ENCODE data around the gene HLA-B.
"Not testable (repeated sequence)": the region's sequence is repeated elsewhere in the genome, so short reads cannot be mapped to it uniquely, and the experiment has no call there.

HLA-B gene

DNA sequence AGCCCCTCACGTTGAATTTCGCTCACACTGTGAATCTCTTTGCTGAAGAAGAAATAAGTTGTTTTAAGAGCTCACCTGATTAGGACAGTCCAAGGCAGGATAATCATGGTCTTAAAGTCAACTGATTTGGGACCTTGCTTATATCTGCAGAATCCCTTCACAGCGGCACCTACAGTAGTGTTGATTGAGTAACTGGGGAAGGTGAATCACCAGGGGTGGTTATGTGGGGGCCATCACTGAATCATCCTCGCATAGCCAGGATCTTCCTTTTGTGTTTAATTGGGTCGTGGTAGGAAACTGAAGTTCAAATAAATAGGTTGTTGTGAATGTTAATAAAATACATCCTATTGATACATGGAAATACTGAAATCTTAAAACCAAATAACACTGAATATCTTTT lies 26.2 kb upstream of the HLA-B start:
- no peak for DNase-seq (ENCODE audit: low read depth)

DNA sequence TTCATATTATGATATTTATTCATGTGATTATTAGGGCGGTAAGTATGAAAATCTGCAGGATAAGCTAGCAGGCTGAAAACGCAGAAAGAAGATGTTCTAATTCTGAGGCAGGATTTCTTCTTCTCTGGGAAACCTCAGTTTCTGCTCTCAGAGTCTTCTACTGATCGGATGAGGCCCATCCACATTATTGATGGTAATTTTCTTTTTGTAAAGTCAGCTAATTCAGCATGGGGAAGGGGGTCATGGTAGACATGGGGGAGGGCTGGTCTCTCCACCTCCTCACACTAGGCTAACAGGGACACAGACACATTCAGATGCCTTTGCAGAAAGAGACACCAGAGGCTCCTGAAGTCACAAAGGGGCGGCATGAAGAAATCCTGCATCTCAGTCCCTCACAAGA lies 24.7 kb upstream of the HLA-B start:
- no peak for DNase-seq (ENCODE audit: low read depth)

DNA sequence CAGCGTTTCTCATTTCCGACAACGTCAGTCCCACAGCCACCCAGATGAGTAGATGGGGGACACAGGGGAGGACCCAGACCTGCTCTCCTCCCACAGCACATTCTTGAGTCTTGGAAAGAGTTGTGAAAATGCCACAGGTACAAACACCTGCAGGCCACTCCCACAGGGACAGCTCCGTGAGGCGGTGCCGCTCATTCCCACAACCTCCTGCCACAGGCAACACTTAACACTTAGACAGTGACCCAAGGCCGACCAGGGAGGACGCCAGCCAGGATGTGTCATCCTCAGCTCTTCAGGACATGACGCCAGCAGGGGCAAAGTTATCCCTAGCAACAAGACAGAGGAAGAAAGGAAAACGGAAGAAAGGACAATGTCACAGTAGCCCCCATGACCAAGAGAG lies 22.9 kb upstream of the HLA-B start:
- no peak for DNase-seq (ENCODE audit: low read depth)

DNA sequence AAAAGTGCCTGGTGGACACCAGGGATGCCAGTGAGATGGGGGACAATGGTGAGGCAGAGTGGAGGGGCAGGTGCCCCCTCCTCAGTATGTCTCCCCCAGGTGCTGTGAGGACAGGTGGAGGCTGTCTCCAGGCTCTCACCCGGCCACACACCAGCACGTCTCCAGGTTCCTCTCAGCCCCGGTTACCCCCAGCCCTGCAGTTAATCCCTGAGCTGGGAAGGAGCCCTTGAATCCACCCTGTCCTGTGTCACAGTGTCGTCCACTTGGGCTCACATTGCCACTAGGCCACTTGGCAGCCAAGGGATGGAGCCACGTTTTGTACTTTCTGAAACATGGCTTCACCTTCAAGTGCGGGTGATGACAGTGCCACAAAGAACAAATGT lies 21.7 kb upstream of the HLA-B start:
- DNase-seq (ENCODE audit: low read depth) = no peak

DNA sequence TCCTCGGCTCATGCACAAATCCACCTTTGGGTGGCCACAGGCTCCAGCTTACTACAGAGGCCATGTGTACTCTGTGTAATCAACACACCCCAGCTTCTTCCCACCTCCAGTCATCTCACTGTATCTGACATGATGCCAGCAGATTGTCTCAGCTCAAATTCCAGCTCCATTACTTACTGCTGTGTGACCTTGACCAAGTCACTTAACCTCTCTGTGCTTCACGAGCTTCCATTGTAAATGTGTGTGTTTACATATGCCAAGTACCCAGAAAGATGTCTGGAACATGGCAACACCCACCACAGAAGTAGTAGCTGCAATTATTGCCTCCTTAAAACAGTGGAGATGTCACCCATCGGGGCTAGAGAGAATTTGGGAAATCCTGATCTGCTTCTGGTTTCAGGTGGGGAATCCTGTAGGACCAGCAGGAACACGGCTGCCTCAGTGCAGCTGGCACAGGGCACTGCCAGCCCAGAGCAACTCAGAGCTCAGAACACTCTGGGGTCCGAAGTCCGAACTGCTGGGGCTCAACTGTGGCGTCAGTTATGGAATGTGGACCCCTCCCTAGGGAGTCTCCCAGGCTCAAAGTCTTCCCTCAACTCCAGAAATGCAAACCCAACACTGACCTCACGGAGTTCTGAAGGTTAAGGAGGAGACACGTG lies 21.2 kb upstream of the HLA-B start:
- DNase-seq (ENCODE audit: low read depth) = no peak

DNA sequence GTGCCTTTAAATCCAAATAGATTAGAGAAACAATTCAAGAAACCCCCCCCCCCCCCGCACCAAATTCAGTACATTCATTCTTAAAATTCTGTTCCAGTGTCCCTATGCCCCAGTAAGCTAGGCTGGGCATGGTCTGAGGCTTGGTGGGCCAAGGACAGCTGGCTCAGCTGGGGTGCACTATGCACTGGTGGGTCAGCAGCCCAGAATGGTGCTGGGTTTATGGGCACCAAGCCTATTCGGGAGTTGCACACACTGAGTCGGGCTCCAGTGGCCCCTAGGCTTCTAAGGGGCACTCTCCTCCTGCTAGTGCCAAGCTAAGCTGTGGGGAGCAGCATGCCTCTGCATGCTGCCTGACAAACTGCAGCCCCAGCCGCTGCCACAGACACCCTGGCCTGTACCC lies 20.1 kb upstream of the HLA-B start:
- no peak for DNase-seq (ENCODE audit: low read depth)

DNA sequence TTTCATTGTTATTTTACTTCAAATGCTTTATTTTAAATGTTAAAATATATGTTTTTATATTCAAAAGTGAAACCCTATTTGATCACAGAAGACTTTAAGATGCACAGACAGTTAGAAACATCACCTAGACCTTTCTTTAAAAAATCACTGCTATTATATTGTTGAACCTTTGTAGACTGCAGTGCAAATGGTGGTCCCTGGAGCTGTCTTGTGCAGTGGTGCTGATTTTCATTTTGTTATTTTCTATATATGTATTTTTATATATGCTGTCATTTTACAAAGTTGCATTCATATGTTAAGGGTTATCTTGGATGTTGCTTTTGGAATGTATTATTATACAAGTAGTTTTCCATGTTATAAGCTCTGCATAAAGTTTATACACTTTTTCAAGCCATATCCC lies 18.7 kb upstream of the HLA-B start:
- DNase-seq (ENCODE audit: low read depth) = no peak

DNA sequence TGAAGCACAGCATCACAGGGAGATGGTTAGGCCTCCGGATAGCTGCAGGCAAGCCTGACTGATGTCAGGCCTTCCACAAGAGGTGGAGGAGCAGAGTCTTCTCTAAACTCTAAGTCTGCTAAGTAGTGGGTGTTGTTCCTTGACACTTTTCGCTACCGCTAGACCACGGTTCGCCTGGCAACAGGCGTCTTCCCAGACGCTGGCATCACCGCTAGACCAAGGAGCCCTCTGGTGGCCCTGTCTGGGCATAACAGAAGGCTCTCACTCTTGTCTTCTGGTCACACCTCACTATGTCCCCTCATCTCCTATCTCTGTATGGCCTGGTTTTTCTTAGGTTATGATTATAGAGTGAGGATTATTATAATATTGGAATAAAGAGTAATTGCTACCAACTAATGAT lies 17.1 kb upstream of the HLA-B start:
- not testable (repeated sequence) for DNase-seq (ENCODE audit: low read depth)

DNA sequence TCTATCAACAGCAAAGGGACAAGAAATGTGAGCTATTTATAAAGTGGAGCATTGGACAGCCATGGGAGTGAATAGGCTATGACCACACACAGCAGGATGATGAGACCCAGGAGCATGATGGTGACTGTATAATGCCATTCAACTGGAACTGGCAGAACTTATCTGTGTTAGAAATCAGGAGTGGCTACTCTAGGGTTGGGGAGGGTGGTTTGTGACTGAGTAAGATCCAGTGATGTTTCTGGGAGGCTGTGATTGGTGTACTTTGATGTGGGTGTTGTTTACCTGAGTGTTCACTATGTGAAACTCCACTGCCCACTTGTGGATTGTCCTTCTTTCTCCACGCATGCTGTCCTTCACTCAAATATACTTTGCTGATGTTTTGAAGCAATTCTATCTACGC lies 11.5 kb upstream of the HLA-B start:
- DNase-seq (ENCODE audit: low read depth) = no peak

DNA sequence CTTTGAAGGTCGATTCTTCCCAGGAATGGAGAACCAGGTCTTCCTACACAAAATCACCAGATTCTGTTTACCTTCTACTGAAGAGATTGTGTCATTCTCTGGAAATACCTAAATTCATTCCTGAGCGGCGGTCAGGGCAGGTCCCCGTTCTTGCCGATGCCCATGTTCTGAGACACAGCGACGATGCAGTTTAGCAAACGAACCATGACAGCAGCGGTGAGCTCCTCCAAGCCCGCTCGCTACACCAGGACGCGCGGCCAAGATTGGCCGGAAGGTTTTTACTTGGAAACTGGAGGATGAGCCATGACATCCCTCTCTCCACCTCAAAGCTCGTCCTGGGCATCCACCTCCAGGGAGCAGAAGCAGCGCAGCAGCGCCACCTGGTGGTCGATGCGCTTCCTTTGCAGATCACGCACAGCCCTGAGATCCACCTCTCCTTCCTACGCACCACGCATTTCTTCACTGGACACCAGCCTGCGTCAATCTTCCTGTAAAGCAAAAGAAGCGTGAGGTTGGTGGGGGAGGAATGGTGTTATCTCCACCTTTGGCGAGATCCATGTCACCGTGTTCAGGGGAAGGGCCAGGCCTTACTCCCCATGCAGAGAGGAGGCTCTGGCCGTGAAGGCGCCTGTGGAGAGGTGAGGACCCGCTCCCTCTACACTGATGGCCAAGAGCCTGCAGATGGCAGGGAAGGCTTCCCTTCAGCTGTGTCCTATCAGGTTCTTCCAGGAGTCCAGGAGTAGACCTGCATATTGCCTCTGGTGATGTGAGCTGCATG lies 9.9 kb upstream of the HLA-B start:
- DNase-seq (ENCODE audit: low read depth) = peak; percentile 47

DNA sequence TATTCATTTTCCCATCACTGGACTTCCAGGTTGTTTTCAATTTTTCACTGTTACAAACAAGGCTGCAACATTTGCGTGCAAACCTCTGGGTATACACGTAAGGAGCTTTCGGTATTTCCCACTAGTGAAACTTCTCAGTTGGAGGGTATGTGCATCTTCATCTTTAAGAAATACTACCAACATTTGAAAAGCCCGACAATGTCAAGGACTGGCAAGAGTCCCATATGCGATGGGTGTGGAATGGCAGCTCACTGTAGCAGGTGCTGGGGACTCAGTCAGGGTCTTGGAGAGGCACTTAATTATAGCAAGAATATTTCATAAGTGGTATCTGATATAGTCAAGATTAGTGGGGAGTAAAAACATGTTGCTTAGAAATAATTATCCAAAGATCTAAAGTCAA lies 8.9 kb upstream of the HLA-B start:
- no peak for DNase-seq (ENCODE audit: low read depth)

DNA sequence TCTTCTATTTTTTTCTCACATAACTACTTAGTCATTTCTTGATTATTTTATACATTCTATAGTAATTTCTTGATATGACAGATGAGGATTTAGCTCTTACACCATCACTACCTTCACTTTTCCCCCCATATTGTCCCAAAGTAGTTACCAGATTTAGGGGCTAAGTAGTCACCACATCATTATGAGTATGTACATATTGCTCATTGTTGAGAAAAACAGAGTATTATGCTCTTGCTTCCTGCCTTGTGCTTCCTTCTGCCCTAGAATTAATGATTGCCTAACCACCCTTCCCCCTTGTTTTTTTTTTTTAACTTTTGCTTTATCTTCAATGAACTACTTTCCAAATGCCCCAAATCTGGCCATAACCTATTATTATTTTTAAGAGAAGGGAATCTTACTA lies 6.8 kb upstream of the HLA-B start:
- DNase-seq (ENCODE audit: low read depth) = no peak

DNA sequence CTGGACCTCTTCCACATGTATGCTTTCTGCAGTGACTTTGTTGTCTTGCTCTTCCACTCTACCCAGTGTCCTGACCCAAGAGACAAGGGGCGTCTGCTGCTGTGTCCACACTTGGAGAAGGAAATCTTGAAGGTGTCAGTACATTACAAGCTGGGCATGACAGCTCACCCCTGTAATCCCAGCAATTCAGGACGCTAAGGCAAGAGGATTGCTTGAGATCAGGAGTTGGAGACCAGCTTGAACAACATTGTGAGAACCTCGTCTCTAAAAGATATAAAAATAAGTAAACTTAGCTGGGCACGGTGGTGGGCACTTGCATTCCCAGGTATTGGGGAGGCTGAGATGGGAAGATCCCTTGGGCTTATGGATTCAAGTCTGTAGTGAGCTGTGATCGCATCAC lies 5.8 kb upstream of the HLA-B start:
- no peak for DNase-seq (ENCODE audit: low read depth)

DNA sequence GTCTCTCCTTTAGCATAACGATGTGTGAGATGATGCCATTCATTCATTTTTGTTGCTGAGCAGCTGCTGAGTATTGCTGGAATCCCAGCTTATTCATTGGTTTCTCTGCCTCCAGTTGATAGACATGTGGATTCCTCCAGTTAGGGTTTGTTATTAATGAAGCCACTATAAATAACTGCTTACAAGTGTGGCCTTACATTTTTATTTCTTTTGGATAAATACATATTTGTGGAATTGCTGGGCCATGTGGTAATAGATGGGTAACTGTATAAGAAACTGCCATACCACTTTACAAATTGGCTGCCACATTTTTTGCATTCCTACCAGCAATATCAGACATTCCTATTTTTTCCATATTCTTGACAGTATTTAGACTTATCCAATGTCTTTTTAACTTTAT lies 2.6 kb upstream of the HLA-B start:
- no peak for DNase-seq (ENCODE audit: low read depth)

DNA sequence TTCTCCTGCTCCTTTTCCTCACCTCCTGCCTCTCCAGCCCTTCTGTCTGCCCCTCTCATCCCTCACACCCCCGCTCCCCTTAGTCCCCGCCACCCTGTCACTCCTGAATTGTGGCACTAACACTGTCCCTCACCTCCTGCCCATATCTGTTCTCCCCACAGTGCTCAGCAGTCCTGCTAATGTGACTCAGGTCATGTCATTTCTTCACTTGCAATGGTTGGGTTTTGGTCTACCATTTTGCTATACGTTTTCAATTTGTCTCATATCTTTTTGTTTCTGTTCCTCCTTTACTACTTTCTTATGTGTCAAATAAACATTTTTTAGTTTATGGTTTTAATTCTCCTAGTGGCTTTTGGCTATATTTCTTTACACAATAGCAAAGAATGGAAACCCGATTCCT lies 1.3 kb upstream of the HLA-B start:
- DNase-seq (ENCODE audit: low read depth) = no peak

DNA sequence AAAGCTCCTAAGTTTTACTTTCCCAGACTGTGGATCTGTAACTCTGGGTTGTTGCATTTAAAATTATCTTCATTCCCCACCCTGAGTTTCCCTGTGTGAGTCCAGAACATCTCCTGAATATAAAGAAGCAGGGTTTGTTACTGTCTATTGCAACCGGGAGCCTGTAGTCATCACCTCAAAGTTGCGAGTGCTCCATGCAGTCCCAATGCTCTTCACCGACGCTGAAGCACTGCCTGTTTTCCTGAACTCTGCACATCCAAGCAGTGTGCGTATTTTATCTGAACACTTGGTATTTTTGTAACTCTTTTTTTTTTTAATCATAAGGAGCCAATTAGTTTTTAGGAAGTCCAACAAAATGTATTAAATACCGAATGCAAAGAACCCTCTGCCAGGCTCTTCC lies 907 bp upstream of the HLA-B start:
- no peak for DNase-seq (ENCODE audit: low read depth)

DNA sequence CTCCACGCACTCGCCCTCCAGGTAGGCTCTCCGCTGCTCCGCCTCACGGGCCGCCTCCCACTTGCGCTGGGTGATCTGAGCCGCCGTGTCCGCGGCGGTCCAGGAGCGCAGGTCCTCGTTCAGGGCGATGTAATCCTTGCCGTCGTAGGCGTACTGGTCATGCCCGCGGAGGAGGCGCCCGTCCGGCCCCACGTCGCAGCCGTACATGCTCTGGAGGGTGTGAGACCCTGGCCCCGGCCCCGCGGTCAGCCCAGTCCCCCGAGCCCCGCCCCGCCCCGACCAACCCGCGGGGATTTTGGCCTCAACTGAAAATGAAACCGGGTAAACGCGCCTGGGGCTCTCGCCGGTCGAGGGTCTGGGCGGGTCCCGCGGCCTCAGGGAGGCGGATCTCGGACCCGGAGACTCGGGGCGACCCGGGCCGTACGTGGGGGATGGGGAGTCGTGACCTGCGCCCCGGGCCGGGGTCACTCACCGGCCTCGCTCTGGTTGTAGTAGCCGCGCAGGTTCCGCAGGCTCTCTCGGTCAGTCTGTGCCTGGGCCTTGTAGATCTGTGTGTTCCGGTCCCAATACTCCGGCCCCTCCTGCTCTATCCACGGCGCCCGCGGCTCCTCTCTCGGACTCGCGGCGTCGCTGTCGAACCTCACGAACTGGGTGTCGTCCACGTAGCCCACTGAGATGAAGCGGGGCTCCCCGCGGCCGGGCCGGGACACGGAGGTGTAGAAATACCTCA lies 598 bp downstream of the HLA-B start:
- no peak for DNase-seq (ENCODE audit: low read depth)

DNA sequence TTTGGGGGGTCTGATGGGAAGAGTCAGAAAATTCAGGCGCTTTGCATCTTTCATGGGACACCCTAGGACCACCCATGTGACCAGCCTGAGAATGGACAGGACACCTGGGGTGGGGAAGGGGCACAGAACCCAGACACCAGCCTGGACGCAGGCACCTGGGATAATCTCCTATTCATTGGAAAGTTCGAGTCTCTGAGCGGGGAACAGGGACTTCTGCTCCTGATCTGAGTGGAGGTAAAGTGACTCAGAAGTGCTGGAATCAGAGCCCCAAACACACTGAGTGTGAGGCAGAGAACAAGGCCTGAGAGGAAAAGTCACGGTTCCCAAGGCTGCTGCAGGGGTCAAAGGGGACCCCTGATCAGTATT lies 1.4 kb downstream of the HLA-B start:
- no peak for DNase-seq (ENCODE audit: low read depth)

DNA sequence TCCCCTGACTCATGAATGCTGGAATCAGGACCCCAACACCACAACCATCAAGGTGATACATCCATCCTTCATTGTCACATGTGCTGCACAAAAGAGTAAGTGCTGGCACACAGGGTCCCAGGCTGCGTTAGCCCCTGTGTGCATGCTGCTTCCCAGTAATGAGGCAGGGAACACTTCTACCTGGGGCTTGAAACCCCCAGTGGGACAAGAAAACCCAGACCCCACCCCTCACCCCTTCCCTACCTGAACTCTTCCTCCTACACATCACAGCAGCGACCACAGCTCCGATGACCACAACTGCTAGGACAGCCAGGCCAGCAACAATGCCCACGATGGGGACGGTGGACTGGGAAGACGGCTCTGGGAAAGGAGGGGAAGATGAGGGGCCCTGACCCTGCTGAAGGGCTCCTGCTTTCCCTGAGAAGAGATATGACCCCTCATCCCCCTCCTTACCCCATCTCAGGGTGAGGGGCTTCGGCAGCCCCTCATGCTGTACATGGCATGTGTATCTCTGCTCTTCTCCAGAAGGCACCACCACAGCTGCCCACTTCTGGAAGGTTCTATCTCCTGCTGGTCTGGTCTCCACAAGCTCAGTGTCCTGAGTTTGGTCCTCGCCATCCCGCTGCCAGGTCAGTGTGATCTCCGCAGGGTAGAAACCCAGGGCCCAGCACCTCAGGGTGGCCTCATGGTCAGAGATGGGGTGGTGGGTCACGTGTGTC lies 2.0 kb downstream of the HLA-B start:
- DNase-seq (ENCODE audit: low read depth) = no peak

DNA sequence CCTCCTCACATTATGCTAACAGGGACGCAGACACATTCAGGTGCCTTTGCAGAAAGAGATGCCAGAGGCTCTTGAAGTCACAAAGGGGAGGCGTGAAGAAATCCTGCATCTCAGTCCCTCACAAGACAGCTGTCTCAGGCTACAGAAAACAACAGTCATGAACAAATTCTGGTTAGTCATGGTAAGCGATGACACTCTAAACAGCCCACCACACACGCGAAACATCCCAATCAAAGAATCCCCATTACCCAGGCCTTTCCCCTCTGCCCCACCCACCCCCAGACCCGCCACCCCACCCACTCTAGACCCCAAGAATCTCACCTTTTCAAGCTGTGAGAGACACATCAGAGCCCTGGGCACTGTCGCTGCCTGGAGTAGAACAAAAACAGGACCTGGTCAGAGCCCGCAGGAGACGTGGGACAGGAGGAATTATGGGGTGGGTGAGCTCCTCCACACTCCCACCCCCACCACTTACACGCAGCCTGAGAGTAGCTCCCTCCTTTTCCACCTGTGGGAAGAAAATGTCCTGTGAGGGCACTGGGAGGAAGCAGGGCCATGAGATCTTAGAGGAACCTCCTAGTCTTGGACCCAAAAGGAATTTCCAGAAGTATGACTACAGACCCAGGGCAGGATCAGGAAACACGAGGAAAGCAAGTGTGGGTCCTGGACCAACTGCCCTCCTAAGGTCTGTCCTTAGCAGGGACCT lies 2.7 kb downstream of the HLA-B start:
- no peak for DNase-seq (ENCODE audit: low read depth)

DNA sequence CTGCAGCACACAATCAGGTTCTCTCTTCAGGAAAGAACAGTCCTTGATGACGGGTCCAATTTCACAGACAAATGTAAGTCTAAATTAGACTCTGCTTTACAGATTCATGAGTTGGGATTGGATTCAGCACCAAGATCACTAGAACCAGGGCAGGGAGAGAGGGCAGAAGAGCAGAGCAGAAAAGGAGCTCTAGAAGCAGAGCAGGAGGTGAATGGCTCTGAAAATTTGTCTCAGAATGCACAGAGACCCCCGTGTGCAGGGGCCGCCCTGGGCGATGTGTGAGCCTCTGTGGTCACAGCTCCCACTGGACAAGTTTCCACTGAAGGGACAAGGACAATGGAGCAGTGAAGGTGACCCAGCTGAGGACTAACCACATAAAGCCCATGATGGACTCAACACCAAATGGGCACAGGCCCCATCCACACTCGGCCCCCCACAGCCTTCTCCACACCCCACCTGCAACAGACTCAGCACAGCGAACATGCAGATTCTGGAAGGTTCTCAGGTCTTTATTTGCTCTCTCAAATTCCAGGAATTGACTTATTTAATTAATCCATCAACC lies 3.5 kb downstream of the HLA-B start:
- no peak for DNase-seq (ENCODE audit: low read depth)

Data from GM04503 (cell line).